ENCODE measurements around the gene DDX10.

Gene DDX10

DNA sequence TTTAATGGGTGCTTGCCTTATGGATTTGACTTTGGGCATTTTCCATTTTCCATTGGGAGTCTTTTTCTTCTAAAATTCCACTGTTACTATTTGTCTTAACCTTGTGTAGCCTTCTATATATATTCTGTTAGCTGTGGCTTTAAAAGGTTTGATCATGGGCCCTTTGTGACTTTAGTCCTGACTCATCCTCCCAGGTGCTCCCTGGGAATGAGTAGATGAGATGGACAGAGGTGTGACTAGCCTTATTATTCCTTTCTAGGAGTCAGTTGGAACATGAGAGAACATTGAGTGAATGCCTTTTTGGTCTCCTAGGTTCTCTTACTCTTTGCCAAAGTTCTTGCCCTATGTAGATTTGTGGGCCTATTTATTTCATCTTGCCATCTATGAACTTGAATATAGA is 39.0 kb downstream of the DDX10 start:
- TF ChIP-seq, protein P1, sequence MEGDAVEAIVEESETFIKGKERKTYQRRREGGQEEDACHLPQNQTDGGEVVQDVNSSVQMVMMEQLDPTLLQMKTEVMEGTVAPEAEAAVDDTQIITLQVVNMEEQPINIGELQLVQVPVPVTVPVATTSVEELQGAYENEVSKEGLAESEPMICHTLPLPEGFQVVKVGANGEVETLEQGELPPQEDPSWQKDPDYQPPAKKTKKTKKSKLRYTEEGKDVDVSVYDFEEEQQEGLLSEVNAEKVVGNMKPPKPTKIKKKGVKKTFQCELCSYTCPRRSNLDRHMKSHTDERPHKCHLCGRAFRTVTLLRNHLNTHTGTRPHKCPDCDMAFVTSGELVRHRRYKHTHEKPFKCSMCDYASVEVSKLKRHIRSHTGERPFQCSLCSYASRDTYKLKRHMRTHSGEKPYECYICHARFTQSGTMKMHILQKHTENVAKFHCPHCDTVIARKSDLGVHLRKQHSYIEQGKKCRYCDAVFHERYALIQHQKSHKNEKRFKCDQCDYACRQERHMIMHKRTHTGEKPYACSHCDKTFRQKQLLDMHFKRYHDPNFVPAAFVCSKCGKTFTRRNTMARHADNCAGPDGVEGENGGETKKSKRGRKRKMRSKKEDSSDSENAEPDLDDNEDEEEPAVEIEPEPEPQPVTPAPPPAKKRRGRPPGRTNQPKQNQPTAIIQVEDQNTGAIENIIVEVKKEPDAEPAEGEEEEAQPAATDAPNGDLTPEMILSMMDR (IDR thresholded peaks at IDR 0.05): no peak
- no peak for DNase-seq
- intact Hi-C loops (cut with DNase I; ENCODE audit: low total_unique reads): no loop called here
- peaks cover 0 to 25% (median 6%) of the 10 kb centered on the region in 3 donors for H3K9me3 ChIP-seq
- no peak overlapping the region for H3K27ac ChIP-seq
- no peaks in the 10 kb centered on the region for H3K4me1 ChIP-seq
- no peaks in the 10 kb centered on the region for H3K27me3 ChIP-seq
- no peak overlapping the region for H3K4me3 ChIP-seq
- peaks cover 26 to 59% (median 52%) of the 10 kb centered on the region in 3 donors for H3K36me3 ChIP-seq

DNA sequence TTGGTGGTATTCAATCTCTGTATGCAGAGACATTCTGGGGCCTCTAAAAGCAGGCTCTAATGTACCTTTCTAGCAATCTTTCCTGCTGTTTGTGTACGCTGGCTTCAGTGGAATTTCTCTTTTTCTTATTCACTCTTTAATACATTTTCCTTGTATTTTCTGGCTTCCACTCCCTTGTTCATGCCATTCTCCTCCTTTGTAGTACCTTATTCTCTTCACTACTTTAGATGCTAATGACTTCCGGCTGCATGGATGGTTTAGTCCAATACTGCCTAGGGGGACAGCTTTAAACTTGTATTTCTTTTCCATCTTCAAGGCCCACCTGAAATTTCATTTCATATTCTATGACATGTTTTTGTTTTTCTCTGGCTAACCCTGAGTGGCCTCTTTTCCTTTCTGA is 40.2 kb downstream of the DDX10 start:
- Histone ChIP-seq H3K4me3 (no peak overlapping the region), H3K27me3 (no peaks in the 10 kb centered on the region), H3K4me1 (no peaks in the 10 kb centered on the region), H3K27ac (no peak overlapping the region), H3K36me3 (peaks cover 37 to 55% (median 54%) of the 10 kb centered on the region in 3 donors), H3K9me3 (peaks cover 0 to 27% (median 9%) of the 10 kb centered on the region in 3 donors)
- DNase-seq: no peak
- TF ChIP-seq, protein P1 (IDR thresholded peaks at IDR 0.05): no peak
- intact Hi-C loops (cut with DNase I; ENCODE audit: low total_unique reads): no loop called here

DNA sequence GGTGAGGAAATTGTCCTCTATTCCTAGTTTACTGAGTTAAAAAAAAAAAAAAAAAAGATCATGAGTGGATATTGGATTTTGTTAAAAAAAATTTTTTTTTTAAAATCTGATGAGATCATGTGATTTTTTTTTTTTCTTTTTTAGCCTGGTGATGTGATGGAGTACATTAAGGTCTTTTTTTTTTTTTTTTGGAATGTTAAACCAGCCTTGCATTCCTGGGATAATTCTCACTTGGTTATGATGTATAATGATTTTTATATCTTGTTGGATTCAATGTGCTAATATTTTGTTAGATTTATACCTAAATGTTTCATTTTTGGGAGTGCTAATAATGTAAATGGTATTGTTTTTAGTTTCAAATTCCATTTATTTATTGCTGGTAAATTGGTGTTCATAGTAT is 43.3 kb downstream of the DDX10 start:
- peaks cover 47 to 70% (median 61%) of the 10 kb centered on the region in 3 donors for H3K36me3 ChIP-seq
- intact Hi-C loops (cut with DNase I; ENCODE audit: low total_unique reads): no loop called here

DNA sequence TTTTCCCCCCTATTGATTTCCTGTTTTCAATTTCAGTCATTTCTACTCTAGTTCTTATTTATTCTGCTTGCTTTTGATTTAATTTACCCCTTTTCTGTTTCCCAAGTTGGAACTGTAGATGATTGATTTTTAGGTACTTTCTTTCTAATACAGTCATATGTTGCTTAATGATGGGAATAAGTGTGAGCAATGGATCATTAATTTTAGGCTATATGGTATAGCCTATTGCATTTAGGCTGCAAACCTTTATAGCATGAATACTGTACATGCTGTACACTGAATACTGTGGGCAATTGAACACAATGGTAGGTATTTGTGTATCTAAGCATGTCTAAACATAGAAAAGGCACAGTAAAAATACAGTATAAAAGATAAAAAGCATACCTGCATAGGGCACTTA is 44.9 kb downstream of the DDX10 start:
- TF ChIP-seq, protein P1 (IDR thresholded peaks at IDR 0.05): no peak
- intact Hi-C loops (cut with DNase I; ENCODE audit: low total_unique reads): no loop called here
- no peaks in the 10 kb centered on the region for H3K4me1 ChIP-seq
- H3K36me3 ChIP-seq: peaks cover 47 to 60% (median 51%) of the 10 kb centered on the region in 3 donors
- no peak overlapping the region for H3K4me3 ChIP-seq
- H3K9me3 ChIP-seq: peaks cover 0 to 35% (median 16%) of the 10 kb centered on the region in 3 donors
- H3K27me3 ChIP-seq: no peaks in the 10 kb centered on the region
- H3K27ac ChIP-seq: no peak overlapping the region
- no peak for DNase-seq

More for the DNA sequence above, 43.3 kb downstream of the DDX10 start:
- Histone ChIP-seq H3K27me3 (no peaks in the 10 kb centered on the region), H3K4me3 (no peak overlapping the region), H3K4me1 (no peaks in the 10 kb centered on the region), H3K27ac (no peak overlapping the region), H3K9me3 (peaks cover 0 to 35% (median 16%) of the 10 kb centered on the region in 3 donors)
- DNase-seq: no peak
- TF ChIP-seq, protein P1 (IDR thresholded peaks at IDR 0.05): no peak

DNA sequence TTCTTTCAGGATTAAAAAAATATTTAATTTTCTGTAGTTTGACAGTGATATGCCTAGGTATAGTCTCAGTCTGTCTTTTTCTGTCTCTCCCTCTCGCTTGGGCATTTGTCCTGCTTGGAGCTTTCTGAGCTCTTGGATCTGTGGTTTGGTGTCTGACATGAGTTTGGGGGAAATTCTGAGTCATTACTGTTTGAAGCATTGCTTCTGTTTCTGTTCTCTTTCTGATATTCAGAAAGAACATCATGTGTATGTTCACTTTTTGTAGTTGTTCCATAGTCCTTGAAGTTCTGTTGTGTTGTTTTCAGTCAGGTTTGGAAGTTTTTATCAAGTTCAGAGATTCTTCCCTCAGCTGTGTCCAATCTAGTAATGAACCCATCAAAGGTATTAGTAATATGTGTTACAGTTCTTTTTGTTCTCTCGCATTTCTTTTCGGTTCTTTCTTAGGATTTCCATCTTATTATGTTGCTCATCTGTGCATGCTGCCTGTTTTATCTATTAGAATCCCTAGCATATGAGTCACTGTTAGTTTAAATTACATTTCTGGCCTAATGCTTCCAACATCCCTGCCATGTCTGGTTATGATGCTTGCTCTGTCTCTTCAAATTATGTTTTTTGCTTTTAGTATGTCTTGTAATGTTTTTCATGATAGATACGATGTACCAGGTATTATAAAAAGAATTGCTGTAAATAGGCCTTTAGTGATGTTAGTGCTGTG is 48.4 kb downstream of the DDX10 start:
- no peaks in the 10 kb centered on the region for H3K4me1 ChIP-seq
- peaks cover 0 to 16% (median 16%) of the 10 kb centered on the region in 3 donors for H3K9me3 ChIP-seq
- DNase-seq: no peak
- intact Hi-C loops (cut with DNase I; ENCODE audit: low total_unique reads): no loop called here
- TF ChIP-seq, protein P1 (IDR thresholded peaks at IDR 0.05): no peak
- H3K4me3 ChIP-seq: no peak overlapping the region
- H3K27ac ChIP-seq: no peak overlapping the region
- no peaks in the 10 kb centered on the region for H3K27me3 ChIP-seq
- peaks cover 41 to 45% (median 44%) of the 10 kb centered on the region in 3 donors for H3K36me3 ChIP-seq
